Activated naive CD4-positive, alpha-beta T cell treated with anti-CD3 and anti-CD28 coated beads, Interleukin-2, amount 50 U/mL, for 72 hours (primary cell): ENCODE measurements around the gene MED13L. TPM values are rescaled to one million over a fixed set of nuclear protein-coding genes. Genes with fewer than 3 reads are reported as not detected.

ENCODE experiments used
- ATAC-seq, 2 donors: fragments of 150-1000 bp; cut with Tn5 transposase; 2 replicates each; pipeline ENCODE4 v1.10.0; 2021; ENCODE audit warnings: mild to moderate bottlenecking in 2 of 2, moderate library complexity in 2 of 2
- DNase-seq, 2 donors: peaks; one replicate each; pipeline ENCODE4 v3.0.0; 2021 to 2022; ENCODE audit warnings: low spot score in 2 of 2
- H3K27ac Mint-ChIP-seq, 2 donors: one replicate each; pipeline ENCODE4 v1.8.0; 2022; ENCODE audit warnings: mild to moderate bottlenecking in 2 of 2, mixed read lengths in 2 of 2
- H3K36me3 Mint-ChIP-seq, 2 donors: one replicate each; pipeline ENCODE4 v1.8.0; 2022; ENCODE audit warnings: mixed read lengths in 2 of 2
- H3K9me3 Mint-ChIP-seq, 2 donors: one replicate each; pipeline ENCODE4 v1.8.0; 2022; ENCODE audit warnings: mixed read lengths in 2 of 2
- total RNA-seq, 2 donors: library from RNA; stranded (reverse); gene quantifications; one replicate each; pipeline ENCODE4 v1.2.3, GENCODE V29; 2022

The MED13L gene
- total RNA-seq, 2 donors from 2014 or later: 54.2 to 64.0 TPM

DNA sequence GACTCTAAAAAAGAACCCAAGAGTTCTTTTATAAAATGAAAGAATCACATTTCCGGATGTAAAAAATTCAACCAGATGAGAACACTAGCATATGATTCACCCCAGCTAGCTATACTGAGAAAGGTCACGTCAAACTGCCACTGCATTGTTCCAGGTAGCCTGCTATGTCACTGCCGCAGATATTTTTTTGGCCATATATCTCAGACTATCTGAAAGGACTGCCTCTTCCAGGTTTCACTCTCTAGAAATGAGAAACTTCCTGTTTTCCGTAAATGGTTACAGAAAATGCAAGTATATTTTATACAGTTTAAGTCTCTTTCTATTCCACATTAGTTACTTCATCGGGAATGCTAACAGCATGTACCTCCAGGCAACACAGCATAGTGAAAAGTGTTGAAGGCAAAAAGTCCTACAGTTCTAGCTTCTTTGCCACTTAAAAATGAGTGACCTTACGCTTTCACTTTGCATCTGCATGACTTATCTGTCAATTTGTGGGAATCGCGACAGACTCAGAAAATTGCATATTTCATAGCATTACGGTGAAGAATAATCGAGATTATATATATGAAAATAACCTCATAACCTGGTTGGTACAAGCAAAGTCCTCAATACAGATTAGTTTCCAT, 105.2 kb downstream of the MED13L start:
- DNase-seq (peak in 1 of 2 donors; percentile 31), ATAC-seq (peak; percentile 99 to 100)
- H3K27ac Mint-ChIP-seq: peak overlapping the region; percentile 97
- no peaks in the 10 kb centered on the region for H3K36me3 Mint-ChIP-seq
- peaks cover 0 to 4% of the 10 kb centered on the region in 2 donors for H3K9me3 Mint-ChIP-seq

GRCh38 chr12:116171549-116171948, 105.9 kb downstream of the MED13L start:
- H3K27ac Mint-ChIP-seq: peak overlapping the region; percentile 97
- no peaks in the 10 kb centered on the region for H3K36me3 Mint-ChIP-seq
- DNase-seq: no peak

GRCh38 chr12:116169071-116169470, 108.4 kb downstream of the MED13L start:
- DNase-seq (no peak), ATAC-seq (no peak)
- Mint-ChIP-seq H3K9me3 (no peaks in the 10 kb centered on the region), H3K27ac (no peak overlapping the region), H3K36me3 (no peaks in the 10 kb centered on the region)

More at GRCh38 chr12:116171549-116171948, 105.9 kb downstream of the MED13L start:
- peak in 1 of 2 donors; percentile 11 for ATAC-seq
- H3K9me3 Mint-ChIP-seq: peaks cover 0 to 4% of the 10 kb centered on the region in 2 donors

DNA sequence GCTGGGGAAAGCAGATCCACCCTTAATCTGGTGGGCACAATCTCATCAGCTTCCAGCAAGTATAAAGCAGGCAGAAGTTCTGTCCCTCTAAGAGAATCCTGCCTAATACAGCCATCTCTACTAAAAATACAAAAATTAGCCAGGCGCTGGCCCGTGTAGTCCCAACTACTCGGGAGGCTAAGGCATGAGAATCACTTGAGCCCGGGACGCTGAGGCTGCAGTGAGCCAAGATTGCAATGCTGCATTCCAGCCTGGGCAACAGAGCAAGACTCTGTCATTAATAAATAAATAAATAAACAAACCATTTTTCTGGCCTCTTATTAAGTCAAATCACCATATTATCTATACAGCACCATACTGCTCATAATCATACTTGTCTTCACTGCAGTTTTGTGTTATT, 111.2 kb downstream of the MED13L start:
- H3K9me3 Mint-ChIP-seq: no peaks in the 10 kb centered on the region
- DNase-seq (no peak), ATAC-seq (no peak)
- H3K36me3 Mint-ChIP-seq: no peaks in the 10 kb centered on the region
- H3K27ac Mint-ChIP-seq: peak overlapping the region in 1 of 2 donors; percentile 46

- ATAC-seq: peak; percentile 91 to 93
- DNase-seq: no peak
- Mint-ChIP-seq H3K36me3 (no peaks in the 10 kb centered on the region), H3K27ac (peak overlapping the region; percentile 12 to 46), H3K9me3 (no peaks in the 10 kb centered on the region)
Measured at GRCh38 chr12:116165036-116165425, 112.5 kb downstream of the MED13L start.

DNA sequence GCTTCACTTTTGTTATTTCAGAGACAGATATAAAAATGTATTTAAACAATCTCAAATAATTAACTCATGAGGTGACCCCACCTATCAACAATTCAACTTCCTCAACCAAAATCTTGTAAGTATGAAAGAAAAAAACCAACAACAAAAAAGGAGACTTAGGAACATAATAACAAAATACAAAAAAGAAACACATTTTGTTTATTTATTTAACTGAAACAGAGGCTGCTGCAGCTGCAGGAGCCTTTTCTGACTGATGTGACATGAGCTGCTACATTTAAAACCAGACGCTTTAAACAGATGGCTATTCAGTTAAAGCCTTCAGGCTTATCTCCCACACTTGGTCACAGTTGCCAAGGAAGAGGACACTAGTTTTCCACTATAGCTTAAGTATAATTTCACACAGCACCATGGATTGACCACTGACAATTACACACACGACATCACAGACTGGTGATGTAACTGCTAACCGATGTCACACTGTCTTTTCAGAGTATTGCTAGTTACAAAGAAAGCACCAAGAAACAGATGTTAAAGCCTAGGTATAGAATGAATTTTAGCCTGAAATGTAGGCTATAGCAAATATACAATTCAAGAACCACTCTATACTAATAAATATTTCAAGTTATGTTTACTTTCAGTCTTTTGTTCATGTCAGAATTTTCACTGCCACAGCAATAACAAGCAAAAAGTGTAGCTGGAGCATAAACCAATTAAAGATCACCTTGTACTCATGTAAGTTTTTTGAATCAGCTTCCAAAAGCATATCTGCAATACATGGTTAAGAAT, 113.0 kb downstream of the MED13L start:
- DNase-seq (no peak), ATAC-seq (peak; percentile 45 to 54)
- Mint-ChIP-seq H3K27ac (peak overlapping the region in 1 of 2 donors; percentile 2), H3K9me3 (no peaks in the 10 kb centered on the region), H3K36me3 (no peaks in the 10 kb centered on the region)

- no peaks in the 10 kb centered on the region for H3K9me3 Mint-ChIP-seq
- ATAC-seq: no peak
Measured at GRCh38 chr12:116162071-116162470, 115.4 kb downstream of the MED13L start.

DNA sequence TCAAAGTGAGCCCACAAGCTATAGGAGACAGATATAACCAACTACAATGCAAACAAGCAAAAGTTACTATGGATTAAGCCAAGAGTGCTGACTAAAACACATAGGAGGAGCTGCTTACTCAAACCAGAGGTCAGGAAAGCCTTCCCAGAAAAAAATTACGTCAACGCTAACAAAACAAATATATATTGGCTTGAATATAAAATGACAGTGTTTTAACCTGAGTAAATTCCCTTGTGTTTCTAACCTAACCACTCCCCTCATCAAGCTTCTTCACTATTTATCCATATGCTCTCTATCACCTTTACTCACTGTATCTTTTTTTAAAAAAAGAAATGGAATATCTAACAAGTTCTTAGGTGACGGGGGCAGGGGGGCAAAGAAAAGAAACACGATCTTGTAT, 115.9 kb downstream of the MED13L start:
- H3K36me3 Mint-ChIP-seq: no peaks in the 10 kb centered on the region
- H3K9me3 Mint-ChIP-seq: no peaks in the 10 kb centered on the region
- DNase-seq: no peak
- H3K27ac Mint-ChIP-seq: no peak overlapping the region
- ATAC-seq: no peak

More at GRCh38 chr12:116162071-116162470, 115.4 kb downstream of the MED13L start:
- H3K36me3 Mint-ChIP-seq: no peaks in the 10 kb centered on the region
- DNase-seq: no peak
- H3K27ac Mint-ChIP-seq: no peak overlapping the region

- Mint-ChIP-seq H3K36me3 (no peaks in the 10 kb centered on the region), H3K27ac (no peak overlapping the region), H3K9me3 (no peaks in the 10 kb centered on the region)
- no peak for DNase-seq
- no peak for ATAC-seq
Measured at GRCh38 chr12:116160883-116161458, 116.5 kb downstream of the MED13L start.

DNA sequence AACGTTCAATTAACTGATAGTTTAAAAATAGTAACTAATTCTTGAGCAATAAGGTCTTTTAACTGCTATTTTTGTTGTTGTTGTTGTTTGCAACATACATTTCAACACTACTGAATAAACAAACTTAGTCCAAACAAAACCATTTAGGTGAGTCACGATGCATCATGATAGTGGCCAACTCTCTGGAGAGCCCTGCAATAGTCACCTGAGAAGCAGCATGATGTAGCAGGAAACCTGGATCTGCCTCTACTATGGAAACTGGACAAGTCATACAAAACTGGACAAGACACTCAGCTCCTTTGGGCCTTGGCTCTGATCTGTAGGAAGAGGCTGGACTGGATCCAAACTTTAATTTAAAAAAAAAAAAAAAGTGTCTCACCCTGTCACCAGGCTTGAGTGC, 117.3 kb downstream of the MED13L start:
- H3K9me3 Mint-ChIP-seq: no peaks in the 10 kb centered on the region
- H3K36me3 Mint-ChIP-seq: no peaks in the 10 kb centered on the region
- ATAC-seq (no peak), DNase-seq (no peak)
- no peak overlapping the region for H3K27ac Mint-ChIP-seq

DNA sequence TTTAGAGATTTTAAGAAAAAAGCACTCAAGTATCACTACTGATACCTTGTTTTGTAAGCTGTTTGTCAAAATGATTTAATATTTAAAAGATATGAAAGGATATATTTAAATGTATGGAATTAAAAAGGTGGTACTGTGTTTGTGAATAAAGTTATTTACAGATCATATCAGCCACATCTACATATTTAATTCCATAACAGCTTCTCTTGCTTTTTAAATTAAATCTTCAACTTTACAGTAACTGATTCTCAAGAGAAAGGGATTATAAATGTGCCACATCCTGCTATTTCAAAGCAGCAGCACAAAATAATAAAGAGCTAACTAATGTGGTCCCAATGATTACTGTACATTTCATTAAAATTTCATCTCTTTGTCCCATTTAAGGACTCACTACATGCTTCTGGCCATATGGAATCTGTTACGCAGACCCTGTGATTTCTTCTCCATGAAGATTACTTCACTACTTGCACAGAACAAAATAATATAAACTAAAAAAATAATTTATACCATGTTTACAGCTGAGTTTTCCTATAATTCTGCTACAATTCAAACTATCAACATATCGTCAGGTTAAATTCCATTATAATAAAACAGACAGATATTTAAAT, 117.8 kb downstream of the MED13L start:
- Mint-ChIP-seq H3K9me3 (no peaks in the 10 kb centered on the region), H3K36me3 (no peaks in the 10 kb centered on the region), H3K27ac (no peak overlapping the region)
- ATAC-seq: no peak
- DNase-seq: no peak

DNA sequence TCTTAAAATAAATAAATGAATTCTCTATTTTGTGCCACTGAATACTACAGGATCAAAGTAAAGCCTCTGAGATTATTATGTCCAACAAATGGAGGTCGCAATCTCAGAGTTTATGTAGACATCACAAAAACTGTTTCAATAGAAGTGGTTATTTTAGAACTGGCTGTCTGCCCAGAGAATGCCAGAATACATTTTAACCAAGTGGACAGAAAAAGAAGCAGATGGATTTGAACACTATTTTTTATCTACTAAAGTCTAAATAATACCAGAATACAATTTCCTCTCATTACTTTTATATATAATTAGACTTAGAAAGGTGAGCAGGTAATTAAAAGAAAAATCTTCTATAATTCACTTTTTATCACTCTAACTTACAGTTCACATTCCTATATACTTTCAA, 118.3 kb downstream of the MED13L start:
- Mint-ChIP-seq H3K27ac (no peak overlapping the region), H3K9me3 (no peaks in the 10 kb centered on the region), H3K36me3 (no peaks in the 10 kb centered on the region)
- DNase-seq: no peak
- ATAC-seq: no peak

GRCh38 chr12:116157845-116158267, 119.6 kb downstream of the MED13L start:
- Mint-ChIP-seq H3K9me3 (no peaks in the 10 kb centered on the region), H3K27ac (peak overlapping the region in 1 of 2 donors; percentile 6), H3K36me3 (no peaks in the 10 kb centered on the region)
- DNase-seq (no peak), ATAC-seq (no peak)

- ATAC-seq (no peak), DNase-seq (no peak)
- Mint-ChIP-seq H3K27ac (no peak overlapping the region), H3K9me3 (no peaks in the 10 kb centered on the region), H3K36me3 (no peaks in the 10 kb centered on the region)
Measured at GRCh38 chr12:116156614-116157013, 120.9 kb downstream of the MED13L start.

GRCh38 chr12:116155383-116155782, 122.1 kb downstream of the MED13L start:
- no peak for ATAC-seq
- no peak for DNase-seq
- Mint-ChIP-seq H3K9me3 (no peaks in the 10 kb centered on the region), H3K36me3 (no peaks in the 10 kb centered on the region), H3K27ac (no peak overlapping the region)

DNA sequence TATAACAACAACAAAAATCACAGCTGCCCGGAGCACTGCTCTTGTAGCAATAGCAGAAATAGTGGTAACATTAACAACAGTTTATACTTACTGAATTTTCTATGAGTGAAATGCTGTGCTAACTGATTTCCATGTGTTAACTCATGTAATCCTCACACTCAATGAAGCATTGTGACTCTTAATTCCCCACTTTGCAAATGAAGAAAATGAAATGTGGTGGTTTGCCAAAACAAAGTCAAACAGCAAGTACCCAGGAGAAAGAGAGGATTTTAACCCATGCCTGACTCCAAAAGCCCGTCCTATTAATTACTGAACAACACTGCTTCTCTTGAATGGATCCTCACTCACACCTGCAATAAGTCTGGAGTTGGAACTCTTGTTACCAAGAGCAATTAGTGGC, 123.5 kb downstream of the MED13L start:
- ATAC-seq (no peak), DNase-seq (no peak)
- Mint-ChIP-seq H3K9me3 (no peaks in the 10 kb centered on the region), H3K27ac (no peak overlapping the region), H3K36me3 (no peaks in the 10 kb centered on the region)

DNA sequence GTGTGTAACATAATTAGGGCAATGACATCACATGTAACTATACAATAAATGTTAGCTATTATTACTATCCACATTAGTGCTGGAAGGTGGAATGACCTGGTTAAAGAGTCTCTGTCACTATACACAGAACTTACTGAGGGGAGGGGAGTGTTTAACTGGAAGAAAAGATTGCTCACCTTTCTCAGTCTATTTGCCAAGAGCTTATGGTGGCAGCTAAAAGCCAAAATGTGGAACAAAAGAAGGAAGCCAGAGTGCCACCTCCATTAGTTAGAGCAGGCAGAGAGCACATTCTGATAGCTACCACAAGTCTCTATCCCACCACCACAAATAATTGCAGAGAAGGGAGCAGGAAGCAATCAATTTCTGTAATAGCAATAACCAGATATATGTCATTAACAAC, 124.4 kb downstream of the MED13L start:
- no peaks in the 10 kb centered on the region for H3K36me3 Mint-ChIP-seq
- ATAC-seq: peak in 1 of 2 donors; percentile 35
- no peaks in the 10 kb centered on the region for H3K9me3 Mint-ChIP-seq
- DNase-seq: no peak
- no peak overlapping the region for H3K27ac Mint-ChIP-seq
